Caco-2 (cell line): ENCODE data around the gene CCDC73. TPM values are rescaled to one million over a fixed set of nuclear protein-coding genes. Genes with fewer than 3 reads are reported as not detected.
"Not testable (repeated sequence)": the region's sequence is repeated elsewhere in the genome, so short reads cannot be mapped to it uniquely, and the experiment has no call there.

Source experiments
- BruUV-seq: library from RNA; stranded (reverse); fragments of 400-500 nt; replicated peaks from 2 replicates; lab custom pipeline; 2021; lab: Mats Ljungman, UMichigan
- CTCF ChIA-PET: fragments of 300-600 bp; sonication (Branson Sonifier 250); formaldehyde crosslinking; loops from one replicate; lab custom pipeline; 2022; ENCODE audit warnings: antibody characterized with exemption; lab: Charles Lee
- POLR2A ChIA-PET: fragments of 300-600 bp; sonication (Branson Sonifier 250); formaldehyde crosslinking; loops from one replicate; lab custom pipeline; 2022; ENCODE audit warnings: antibody characterized with exemption; lab: Charles Lee
- DNase-seq, 2 experiments: peaks; one replicate each; pipeline versions ENCODE4 v3.0.0 to v3.0.0-alpha.2; 2020 to 2022
- H3K27me3 ChIP-seq: replicated peaks from 2 replicates; pipeline ENCODE4 v1.6.0; 2011; ENCODE audit warnings: low read length; ENCODE audit not compliant: control insufficient read depth, insufficient read depth
- H3K36me3 ChIP-seq: 2 replicates; pipeline ENCODE4 v1.5.1; 2011; ENCODE audit warnings: low read length; ENCODE audit not compliant: control insufficient read depth, insufficient read depth
- H3K4me1 ChIP-seq: fragments of 250-450 bp; sonication (Bioruptor Pico); 2 replicates; pipeline ENCODE4 v1.5.1; 2020; ENCODE audit warnings: mild to moderate bottlenecking
- H3K4me3 ChIP-seq: 2 replicates; pipeline ENCODE4 v1.5.1; 2011; ENCODE audit warnings: low read depth, mild to moderate bottlenecking, control low read depth, low read length
- H3K9me3 ChIP-seq: fragments of 250-450 bp; sonication (Bioruptor Pico); 2 replicates; pipeline ENCODE4 v1.5.1; 2020; ENCODE audit warnings: mild to moderate bottlenecking, moderate library complexity
- H3K27ac Mint-ChIP-seq: one replicate; pipeline ENCODE4 v1.8.0; 2022; ENCODE audit warnings: mixed read lengths; ENCODE audit not compliant: unreplicated experiment
- H3K27me3 Mint-ChIP-seq: one replicate; pipeline ENCODE4 v1.8.0; 2022; ENCODE audit warnings: mixed read lengths; ENCODE audit not compliant: insufficient read depth, unreplicated experiment
- H3K36me3 Mint-ChIP-seq: one replicate; pipeline ENCODE4 v1.8.0; 2022; ENCODE audit warnings: mild to moderate bottlenecking, mixed read lengths; ENCODE audit not compliant: insufficient read depth, unreplicated experiment
- H3K4me1 Mint-ChIP-seq: one replicate; pipeline ENCODE4 v1.8.0; 2022; ENCODE audit warnings: low read depth, mixed read lengths; ENCODE audit not compliant: unreplicated experiment
- H3K4me3 Mint-ChIP-seq: one replicate; pipeline ENCODE4 v1.8.0; 2022; ENCODE audit warnings: mild to moderate bottlenecking, moderate library complexity, mixed read lengths; ENCODE audit not compliant: unreplicated experiment
- H3K9me3 Mint-ChIP-seq: one replicate; pipeline ENCODE4 v1.8.0; 2022; ENCODE audit warnings: mixed read lengths; ENCODE audit not compliant: unreplicated experiment
- CTCF ChIP-seq, 2 experiments: fragments of 200-600 bp in 1 of 2; IDR thresholded peaks; 1 replicate in 1 of 2; 2 replicates in 1 of 2; pipeline versions ENCODE4 v1.5.1 to v1.8.0; 2011 to 2022; ENCODE audit warnings: antibody characterized with exemption in 1 of 2, control low read depth in 1 of 2, inconsistent platforms in 1 of 2, low read depth in 1 of 2, low read length in 1 of 2, mild to moderate bottlenecking in 1 of 2, moderate library complexity in 1 of 2; ENCODE audit not compliant: insufficient read depth in 1 of 2, severe bottlenecking in 1 of 2, unreplicated experiment in 1 of 2
- intact Hi-C: fragments of 100-400 bp; cut with micrococcal nuclease; formaldehyde crosslinking; loops from one replicate; pipeline ENCODE4 v1.10.0; 2022; ENCODE audit not compliant: unreplicated experiment
- total RNA-seq: library from RNA; stranded (reverse); gene quantifications from 2 replicates; pipeline ENCODE4 v1.2.3, GENCODE V29; 2022

Gene CCDC73
- total RNA-seq, 1 experiment from 2014 or later: not detected

GRCh38 chr11:32610797-32611352 lies 183.6 kb downstream of the CCDC73 start:
- POLR2A ChIA-PET: no interaction called here
- no peak overlapping the region for H3K4me3 ChIP-seq
- Mint-ChIP-seq H3K36me3 (peaks cover 32% of the 10 kb centered on the region), H3K27me3 (no peaks in the 10 kb centered on the region), H3K27ac (no peak overlapping the region), H3K4me3 (no peak overlapping the region), H3K9me3 (peaks cover 28% of the 10 kb centered on the region), H3K4me1 (peaks cover 14% of the 10 kb centered on the region)
- CTCF ChIA-PET: no interaction called here
- no peaks in the 10 kb centered on the region for H3K27me3 ChIP-seq
- no peak for TF ChIP-seq CTCF (IDR thresholded peaks at IDR 0.05; ENCODE audit: insufficient read depth in 1 of 2, low read depth in 1 of 2, low read length in 1 of 2, severe bottlenecking in 1 of 2, unreplicated experiment in 1 of 2)
- H3K4me1 ChIP-seq: peaks cover 8% of the 10 kb centered on the region; the same call in 1 of the 2 replicates
- intact Hi-C loops: loop anchor here (10.0 kb wide), 1 partner anchor 184 kb away; the partner anchor contains the start of gene CCDC73
- no peak for DNase-seq
- H3K36me3 ChIP-seq: no peaks in the 10 kb centered on the region; the same call in 1 of the 2 replicates
- peaks cover 7% of the 10 kb centered on the region for H3K9me3 ChIP-seq
- no TSS peak for BruUV-seq

- H3K4me3 ChIP-seq, H3K27me3 Mint-ChIP-seq, intact Hi-C loops, CTCF ChIA-PET, H3K27ac Mint-ChIP-seq, H3K36me3 ChIP-seq, H3K4me1 ChIP-seq, H3K9me3 ChIP-seq, H3K27me3 ChIP-seq, POLR2A ChIA-PET, BruUV-seq, DNase-seq, H3K4me3 Mint-ChIP-seq: not testable (repeated sequence)
- Mint-ChIP-seq H3K4me1 (peaks cover 13% of the 10 kb centered on the region), H3K9me3 (peaks cover 28% of the 10 kb centered on the region), H3K36me3 (peaks cover 52% of the 10 kb centered on the region)
Measured at GRCh38 chr11:32608826-32609225, 185.6 kb downstream of the CCDC73 start.

- no peaks in the 10 kb centered on the region for H3K4me1 ChIP-seq
- no peak overlapping the region for H3K4me3 ChIP-seq
- H3K4me1 Mint-ChIP-seq: no peaks in the 10 kb centered on the region
- H3K27me3 Mint-ChIP-seq: no peaks in the 10 kb centered on the region
- no peak for TF ChIP-seq CTCF (IDR thresholded peaks at IDR 0.05; ENCODE audit: insufficient read depth in 1 of 2, low read depth in 1 of 2, low read length in 1 of 2, severe bottlenecking in 1 of 2, unreplicated experiment in 1 of 2)
- peaks cover 28% of the 10 kb centered on the region for H3K9me3 Mint-ChIP-seq
- no peak overlapping the region for H3K27ac Mint-ChIP-seq
- peaks cover 77% of the 10 kb centered on the region for H3K36me3 Mint-ChIP-seq
- POLR2A ChIA-PET: no interaction called here
- no peaks in the 10 kb centered on the region for H3K27me3 ChIP-seq
- no TSS peak for BruUV-seq
- CTCF ChIA-PET: no interaction called here
- peaks cover 7% of the 10 kb centered on the region for H3K9me3 ChIP-seq
- DNase-seq: no peak
- intact Hi-C loops: no loop called here
- H3K4me3 Mint-ChIP-seq: no peak overlapping the region
- H3K36me3 ChIP-seq: no peaks in the 10 kb centered on the region; the same call in 1 of the 2 replicates
Measured at GRCh38 chr11:32606220-32606619, 188.2 kb downstream of the CCDC73 start.
